T-cell (primary cell): ENCODE measurements around the gene ITPR2. TPM values are rescaled to one million over a fixed set of nuclear protein-coding genes. Genes with fewer than 3 reads are reported as not detected.

Experiments
- ATAC-seq, 4 experiments: fragments of 200-7000 bp in 3 of 4; fragments of 150-1000 bp in 1 of 4; cut with Tn5 transposase; replicated peaks in 1 of 4; 1 replicate in 3 of 4; 2 replicates in 1 of 4; pipeline ENCODE4 v1.10.0; 2021; ENCODE audit warnings: moderate library complexity in 3 of 4, mild to moderate bottlenecking in 2 of 4, moderate number of reproducible peaks in 1 of 4
- CTCF ChIA-PET, 2 donors: fragments of 300-600 bp; sonication (Branson Sonifier 250); formaldehyde crosslinking; loops; one replicate each; lab custom pipeline; 2022; ENCODE audit warnings: antibody characterized with exemption in 2 of 2; lab: Charles Lee
- POLR2A ChIA-PET, 2 donors: fragments of 300-600 bp; sonication (Branson Sonifier 250); formaldehyde crosslinking; loops; one replicate each; lab custom pipeline; 2022; ENCODE audit warnings: antibody characterized with exemption in 2 of 2; lab: Charles Lee
- DNase-seq, 35 experiments: peaks; one replicate each; pipeline versions ENCODE4 v3.0.0 to v3.0.0-alpha.2; 2013 to 2023
- H3K27ac ChIP-seq: one replicate; pipeline ENCODE4 v1.5.1; 2013; ENCODE audit warnings: low read length
- H3K27me3 ChIP-seq, 2 experiments: replicated peaks in 1 of 2; 1 replicate in 1 of 2; 2 replicates in 1 of 2; pipeline versions ENCODE4 v1.6.1 to v1.7.0; 2013; ENCODE audit warnings: low read length in 1 of 2, mixed read lengths in 1 of 2; ENCODE audit not compliant: control insufficient read depth in 2 of 2, insufficient read depth in 2 of 2; ENCODE audit errors: extremely low read depth in 1 of 2
- H3K36me3 ChIP-seq, 2 donors: 1 replicate in 1 of 2; 2 replicates in 1 of 2; pipeline versions ENCODE4 v1.6.1 to v1.7.0; 2013; ENCODE audit warnings: low read length in 1 of 2; ENCODE audit not compliant: control insufficient read depth in 2 of 2, insufficient read depth in 1 of 2; ENCODE audit errors: extremely low read depth in 1 of 2
- H3K4me1 ChIP-seq, 2 experiments: 1 replicate in 1 of 2; 2 replicates in 1 of 2; pipeline versions ENCODE4 v1.6.1 to v1.7.0; 2013; ENCODE audit warnings: low read length in 2 of 2, mixed read lengths in 1 of 2; ENCODE audit not compliant: insufficient read depth in 2 of 2, control insufficient read depth in 1 of 2; ENCODE audit errors: extremely low read depth in 1 of 2
- H3K4me3 ChIP-seq, 2 donors: 1 replicate in 1 of 2; 2 replicates in 1 of 2; pipeline versions ENCODE4 v1.5.1 to v1.7.0; 2013; ENCODE audit warnings: mild to moderate bottlenecking in 2 of 2, low read length in 1 of 2, moderate library complexity in 1 of 2; ENCODE audit not compliant: control insufficient read depth in 1 of 2; ENCODE audit errors: extremely low read depth in 1 of 2
- H3K9me3 ChIP-seq: 2 replicates; pipeline ENCODE4 v1.7.0; 2013
- H3K27ac Mint-ChIP-seq, 2 donors: one replicate each; pipeline ENCODE4 v1.8.0; 2020 to 2021; ENCODE audit warnings: mild to moderate bottlenecking in 2 of 2, mixed read lengths in 2 of 2
- H3K27me3 Mint-ChIP-seq, 2 donors: one replicate each; pipeline ENCODE4 v1.8.0; 2021 to 2022; ENCODE audit warnings: mixed read lengths in 2 of 2
- H3K36me3 Mint-ChIP-seq: one replicate; pipeline ENCODE4 v1.8.0; 2021; ENCODE audit warnings: mixed read lengths
- H3K4me1 Mint-ChIP-seq, 3 donors: one replicate each; pipeline ENCODE4 v1.8.0; 2020 to 2022; ENCODE audit warnings: mixed read lengths in 3 of 3, mild to moderate bottlenecking in 1 of 3
- H3K4me3 Mint-ChIP-seq, 3 donors: one replicate each; pipeline ENCODE4 v1.8.0; 2020 to 2022; ENCODE audit warnings: mild to moderate bottlenecking in 3 of 3, mixed read lengths in 3 of 3, moderate library complexity in 3 of 3
- H3K9me3 Mint-ChIP-seq, 3 donors: one replicate each; pipeline ENCODE4 v1.8.0; 2020 to 2022; ENCODE audit warnings: mixed read lengths in 3 of 3
- WGBS: methylation state at CpG from one replicate; pipeline ENCODE4 v1.1.5; 2013; ENCODE audit warnings: missing lambda C conversion rate; ENCODE audit not compliant: insufficient coverage; 5-methylcytosine and 5-hydroxymethylcytosine counted together
- total RNA-seq, 35 experiments: library from RNA in 6 of 35; stranded (reverse) in 6 of 35; fragments of 120-200 nt in 1 of 35; gene quantifications; one replicate each; pipeline versions ENCODE4 v1.2.1 to v1.2.4 and lab custom pipeline; 2013 to 2026

Gene ITPR2
- total RNA-seq, 5 donors from 2014 or later (not counting 1 experiment from before 2014, with no cell fraction given), result 38.8 to 52.5 (median 44.5) TPM

DNA sequence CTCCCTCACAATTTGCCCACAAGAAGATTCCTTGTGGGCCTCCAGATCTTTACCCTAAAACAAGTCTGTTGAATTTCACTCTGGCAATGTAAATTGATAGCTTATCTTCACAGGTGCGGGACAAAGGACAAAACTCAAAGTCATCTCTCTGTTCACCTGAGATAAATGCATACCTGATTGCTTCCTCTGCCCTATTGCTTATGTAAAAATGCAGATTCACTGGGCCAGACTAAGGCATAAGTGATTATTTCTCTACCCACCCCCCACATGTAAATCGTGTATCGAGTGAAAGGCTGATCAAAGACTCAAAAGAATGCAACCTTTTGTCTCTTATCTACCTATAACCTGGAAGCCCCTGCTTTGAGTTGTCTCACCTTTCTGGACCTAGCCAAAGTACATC, 320.8 kb downstream of the ITPR2 start:
- Histone ChIP-seq H3K36me3 (no peaks in the 10 kb centered on the region), H3K9me3 (no peaks in the 10 kb centered on the region), H3K27ac (no peak overlapping the region), H3K27me3 (no peaks in the 10 kb centered on the region), H3K4me1 (no peaks in the 10 kb centered on the region), H3K4me3 (no peak overlapping the region)
- ChIA-PET CTCF (interaction anchor here in 1 of 2 donors (0.6 kb wide), 1 partner anchor 19 kb away, joined by 3 read pairs; no protein-coding TSS in a partner anchor), POLR2A (no interaction called here)
- H3K36me3 Mint-ChIP-seq, result peaks cover 33% of the 10 kb centered on the region
- no peaks in the 10 kb centered on the region for H3K27me3 Mint-ChIP-seq
- H3K4me1 Mint-ChIP-seq, result no peaks in the 10 kb centered on the region
- ATAC-seq (no peak), DNase-seq (no peak)
- H3K27ac Mint-ChIP-seq, result no peak overlapping the region
- no peak overlapping the region for H3K4me3 Mint-ChIP-seq
- no peaks in the 10 kb centered on the region for H3K9me3 Mint-ChIP-seq
- WGBS, result no CpG with 5 or more reads among the region's 3 CpGs

GRCh38 chr12:26510354-26510674, 322.7 kb downstream of the ITPR2 start:
- ChIA-PET CTCF (interaction anchor here in 1 of 2 donors (0.6 kb wide), 1 partner anchor 1177 kb away, joined by 6 read pairs; no protein-coding TSS in a partner anchor), POLR2A (no interaction called here)
- ATAC-seq (no peak), DNase-seq (no peak)
- H3K4me3 Mint-ChIP-seq, result no peak overlapping the region
- H3K36me3 Mint-ChIP-seq, result peaks cover 39% of the 10 kb centered on the region
- no peaks in the 10 kb centered on the region for H3K9me3 Mint-ChIP-seq
- Histone ChIP-seq H3K4me1 (no peaks in the 10 kb centered on the region), H3K36me3 (no peaks in the 10 kb centered on the region), H3K27ac (no peak overlapping the region), H3K4me3 (no peak overlapping the region), H3K27me3 (no peaks in the 10 kb centered on the region), H3K9me3 (no peaks in the 10 kb centered on the region)
- no peak overlapping the region for H3K27ac Mint-ChIP-seq
- no CpG with 5 or more reads among the region's 2 CpGs for WGBS
- H3K27me3 Mint-ChIP-seq, result no peaks in the 10 kb centered on the region
- no peaks in the 10 kb centered on the region for H3K4me1 Mint-ChIP-seq

- Mint-ChIP-seq H3K4me3 (no peak overlapping the region), H3K36me3 (peaks cover 49% of the 10 kb centered on the region), H3K9me3 (no peaks in the 10 kb centered on the region), H3K27me3 (no peaks in the 10 kb centered on the region), H3K4me1 (no peaks in the 10 kb centered on the region), H3K27ac (no peak overlapping the region)
- no CpG with 5 or more reads among the region's 1 CpG for WGBS
- ATAC-seq (no peak), DNase-seq (no peak)
- H3K4me3 ChIP-seq, result no peak overlapping the region
- POLR2A ChIA-PET, result no interaction called here
- no peak overlapping the region for H3K27ac ChIP-seq
- H3K9me3 ChIP-seq, result no peaks in the 10 kb centered on the region
- no peaks in the 10 kb centered on the region for H3K27me3 ChIP-seq
- no peaks in the 10 kb centered on the region for H3K4me1 ChIP-seq
- CTCF ChIA-PET, result no interaction called here
- H3K36me3 ChIP-seq, result peaks cover 0 to 2% of the 10 kb centered on the region in 2 donors
Measured at GRCh38 chr12:26507613-26508012, 325.4 kb downstream of the ITPR2 start.

- no peak overlapping the region for H3K4me3 ChIP-seq
- Mint-ChIP-seq H3K27ac (no peak overlapping the region), H3K9me3 (no peaks in the 10 kb centered on the region), H3K4me3 (no peak overlapping the region), H3K4me1 (no peaks in the 10 kb centered on the region), H3K36me3 (peaks cover 29% of the 10 kb centered on the region), H3K27me3 (no peaks in the 10 kb centered on the region)
- CTCF ChIA-PET, result no interaction called here
- H3K4me1 ChIP-seq, result no peaks in the 10 kb centered on the region
- no peaks in the 10 kb centered on the region for H3K27me3 ChIP-seq
- DNase-seq (no peak), ATAC-seq (no peak)
- POLR2A ChIA-PET, result no interaction called here
- no CpG with 5 or more reads among the region's 1 CpG for WGBS
- H3K27ac ChIP-seq, result no peak overlapping the region
- peaks cover 0 to 3% of the 10 kb centered on the region in 2 donors for H3K36me3 ChIP-seq
- no peaks in the 10 kb centered on the region for H3K9me3 ChIP-seq
Measured at GRCh38 chr12:26499979-26500640, 332.9 kb downstream of the ITPR2 start.

- H3K27ac ChIP-seq, result no peak overlapping the region
- Mint-ChIP-seq H3K9me3 (peaks cover 0 to 4% (median 0%) of the 10 kb centered on the region in 3 donors), H3K27me3 (no peaks in the 10 kb centered on the region), H3K4me1 (no peaks in the 10 kb centered on the region), H3K4me3 (no peak overlapping the region), H3K36me3 (peaks cover 28% of the 10 kb centered on the region), H3K27ac (no peak overlapping the region)
- no peak for DNase-seq
- no peak overlapping the region for H3K4me3 ChIP-seq
- ChIA-PET POLR2A (no interaction called here), CTCF (no interaction called here)
- H3K27me3 ChIP-seq, result no peaks in the 10 kb centered on the region
- no peaks in the 10 kb centered on the region for H3K4me1 ChIP-seq
- no peaks in the 10 kb centered on the region for H3K9me3 ChIP-seq
- peaks cover 0 to 5% of the 10 kb centered on the region in 2 donors for H3K36me3 ChIP-seq
- no CpG with 5 or more reads among the region's 1 CpG for WGBS
- ATAC-seq, result no peak
Measured at GRCh38 chr12:26496170-26496569, 336.8 kb downstream of the ITPR2 start.

GRCh38 chr12:26493656-26494055, 339.3 kb downstream of the ITPR2 start:
- peaks cover 0 to 4% (median 0%) of the 10 kb centered on the region in 3 donors for H3K9me3 Mint-ChIP-seq
- H3K27ac ChIP-seq, result no peak overlapping the region
- H3K36me3 Mint-ChIP-seq, result peaks cover 46% of the 10 kb centered on the region
- H3K27me3 ChIP-seq, result no peaks in the 10 kb centered on the region
- peaks cover 0 to 8% of the 10 kb centered on the region in 2 donors for H3K36me3 ChIP-seq
- no peak for ATAC-seq
- H3K27ac Mint-ChIP-seq, result no peak overlapping the region
- H3K27me3 Mint-ChIP-seq, result no peaks in the 10 kb centered on the region
- CTCF ChIA-PET, result interaction anchor here (0.6 kb wide), 2 partner anchors 18 to 429 kb away, joined by 3 to 5 read pairs; no protein-coding TSS in a partner anchor
- WGBS, result 94% methylated on average over 3 of the region's 3 CpGs
- POLR2A ChIA-PET, result interaction anchor here in 1 of 2 donors (0.6 kb wide), 1 partner anchor 14 kb away, joined by 4 read pairs; no protein-coding TSS in a partner anchor
- no peak overlapping the region for H3K4me3 ChIP-seq
- no peak overlapping the region for H3K4me3 Mint-ChIP-seq
- H3K4me1 Mint-ChIP-seq, result no peaks in the 10 kb centered on the region
- no peaks in the 10 kb centered on the region for H3K9me3 ChIP-seq
- DNase-seq, result no peak
- H3K4me1 ChIP-seq, result no peaks in the 10 kb centered on the region
